ENCODE measurements around the gene ADAMTS17.

The ADAMTS17 gene

DNA sequence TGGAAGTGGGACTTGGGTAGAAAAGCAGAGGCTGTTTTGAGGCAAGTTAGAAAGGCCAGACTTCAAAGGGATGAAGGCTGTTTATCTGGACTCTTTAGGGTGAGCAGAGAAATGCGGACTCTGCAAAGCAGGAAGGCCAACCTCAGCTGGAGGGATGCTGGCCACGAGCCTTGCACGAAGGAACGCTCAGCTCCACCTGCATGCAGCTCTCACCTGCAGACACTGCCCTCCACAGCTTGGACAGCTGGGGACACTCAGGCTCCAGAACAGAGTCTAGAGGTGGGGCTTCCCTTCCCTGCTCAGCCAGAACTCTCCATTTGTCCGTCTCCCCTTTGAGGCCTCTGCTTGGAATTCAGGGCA lies 229.7 kb downstream of the ADAMTS17 start:
- DNase-seq (ENCODE audit: low read depth, low spot score): no peak

GRCh38 chr15:100111125-100112060 lies 230.4 kb downstream of the ADAMTS17 start:
- DNase-seq (ENCODE audit: low read depth, low spot score): peak; percentile 80

GRCh38 chr15:100109486-100110035 lies 232.2 kb downstream of the ADAMTS17 start:
- no peak for DNase-seq (ENCODE audit: low read depth, low spot score)

GRCh38 chr15:100108846-100109245 lies 232.9 kb downstream of the ADAMTS17 start:
- DNase-seq (ENCODE audit: low read depth, low spot score): no peak

GRCh38 chr15:100108346-100108745 lies 233.4 kb downstream of the ADAMTS17 start:
- no peak for DNase-seq (ENCODE audit: low read depth, low spot score)

- DNase-seq (ENCODE audit: low read depth, low spot score): no peak
Measured at GRCh38 chr15:100107606-100108225, 234.1 kb downstream of the ADAMTS17 start.

GRCh38 chr15:100107151-100107550 lies 234.6 kb downstream of the ADAMTS17 start:
- DNase-seq (ENCODE audit: low read depth, low spot score): no peak

- peak; percentile 36 for DNase-seq (ENCODE audit: low read depth, low spot score)
Measured at GRCh38 chr15:100106732-100107131, 235.0 kb downstream of the ADAMTS17 start.

DNA sequence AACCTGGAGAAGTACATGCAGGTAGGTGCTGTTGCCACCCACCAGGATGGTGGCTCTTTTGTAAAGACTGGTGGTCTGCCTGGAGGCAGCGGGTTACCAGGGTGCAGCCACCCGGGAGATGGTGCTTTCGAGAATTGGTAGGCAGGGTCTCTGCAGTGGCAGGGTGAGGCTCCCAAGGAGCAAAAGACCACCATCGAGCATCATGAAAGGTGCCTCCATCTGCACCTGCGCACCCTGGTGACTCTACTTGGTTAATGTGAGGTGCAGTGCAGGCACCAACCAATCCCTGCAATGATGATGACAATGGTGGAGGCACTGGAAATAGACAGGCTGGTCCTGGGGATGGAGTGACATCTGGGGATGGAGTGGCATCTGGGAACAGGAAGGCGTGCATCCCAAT lies 236.7 kb downstream of the ADAMTS17 start:
- no peak for DNase-seq (ENCODE audit: low read depth, low spot score)

GRCh38 chr15:100104245-100104644 lies 237.5 kb downstream of the ADAMTS17 start:
- no peak for DNase-seq (ENCODE audit: low read depth, low spot score)

DNA sequence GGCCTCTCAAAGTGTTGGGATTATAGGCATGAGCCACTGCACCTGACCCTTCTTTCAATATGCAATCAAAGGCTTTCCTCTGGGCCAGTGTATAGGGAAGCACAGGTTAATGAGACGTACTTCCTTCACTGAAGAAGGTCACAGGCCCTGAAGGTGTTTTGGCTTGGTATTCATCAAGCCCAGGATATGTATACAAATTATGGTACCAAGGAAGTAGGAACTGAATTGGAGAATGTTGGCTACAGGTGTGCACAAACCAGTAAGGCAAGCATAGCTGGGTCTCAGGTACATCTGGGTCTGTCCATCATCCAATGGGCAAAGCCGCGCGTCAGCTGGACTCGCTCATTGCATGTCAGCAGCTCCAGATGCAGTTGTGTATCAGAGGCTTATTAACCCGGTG lies 237.9 kb downstream of the ADAMTS17 start:
- DNase-seq (ENCODE audit: low read depth, low spot score): no peak

GRCh38 chr15:100101426-100102089 lies 240.2 kb downstream of the ADAMTS17 start:
- no peak for DNase-seq (ENCODE audit: low read depth, low spot score)

DNA sequence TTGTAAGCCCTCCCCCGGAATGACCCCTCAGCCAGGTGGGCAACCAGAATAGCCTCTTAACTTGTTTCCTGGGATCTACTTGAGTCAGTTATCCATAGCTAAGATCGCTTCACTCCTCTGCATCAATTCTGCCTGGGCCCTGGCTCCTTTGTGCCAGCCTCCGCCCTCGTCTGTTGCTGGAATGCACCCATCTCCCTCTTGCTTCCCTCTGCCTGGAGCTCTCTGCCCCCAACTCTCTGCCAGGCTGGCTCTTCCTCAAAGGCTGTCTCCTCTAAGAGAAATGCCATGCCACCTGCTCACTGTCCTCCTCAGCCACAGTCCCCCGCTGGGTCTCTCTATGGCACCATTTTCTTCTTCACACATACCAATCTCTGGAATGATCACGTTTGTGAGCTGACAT lies 240.8 kb downstream of the ADAMTS17 start:
- DNase-seq (ENCODE audit: low read depth, low spot score): no peak

- no peak for DNase-seq (ENCODE audit: low read depth, low spot score)
Measured at GRCh38 chr15:100099976-100100375, 241.8 kb downstream of the ADAMTS17 start.

- DNase-seq (ENCODE audit: low read depth, low spot score): no peak
Measured at GRCh38 chr15:100098705-100099104, 243.1 kb downstream of the ADAMTS17 start.

DNA sequence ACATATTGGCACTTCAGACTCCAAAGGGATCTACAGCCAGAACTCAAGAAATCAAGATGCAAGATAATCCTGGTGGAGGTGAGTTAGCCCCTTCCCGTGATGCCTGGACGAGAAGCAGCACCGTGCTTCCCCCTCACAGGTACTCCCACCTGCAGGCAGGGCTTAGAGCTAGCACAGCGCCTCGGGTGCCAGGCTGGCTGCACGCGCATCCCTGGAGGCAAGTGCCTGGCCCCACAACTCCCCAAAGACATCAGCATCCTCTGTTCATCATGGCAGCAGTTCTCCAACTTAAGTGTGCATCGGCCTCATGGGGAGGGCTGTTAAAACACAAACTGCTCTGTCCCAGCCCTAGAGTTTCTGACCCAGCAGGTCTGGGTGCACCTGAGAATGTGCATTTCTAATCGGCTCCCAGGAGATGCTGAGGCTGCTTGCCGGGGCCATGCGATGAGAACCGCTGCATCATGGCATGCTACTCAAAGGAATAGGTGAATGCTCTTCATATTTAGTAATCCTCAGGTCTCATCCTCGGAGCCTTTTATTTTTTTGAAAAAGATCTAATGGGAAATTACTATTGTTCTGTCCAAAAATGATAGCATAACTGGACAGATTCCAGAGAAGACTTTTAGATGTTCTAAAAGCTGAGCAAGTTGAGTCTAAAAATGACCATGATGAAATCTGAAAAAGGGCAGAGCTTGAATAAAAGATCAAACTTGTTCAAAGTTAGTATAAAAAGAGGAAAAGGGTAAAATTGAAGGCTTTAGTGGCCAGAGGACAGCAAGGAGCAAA lies 244.2 kb downstream of the ADAMTS17 start:
- no peak for DNase-seq (ENCODE audit: low read depth, low spot score)

DNA sequence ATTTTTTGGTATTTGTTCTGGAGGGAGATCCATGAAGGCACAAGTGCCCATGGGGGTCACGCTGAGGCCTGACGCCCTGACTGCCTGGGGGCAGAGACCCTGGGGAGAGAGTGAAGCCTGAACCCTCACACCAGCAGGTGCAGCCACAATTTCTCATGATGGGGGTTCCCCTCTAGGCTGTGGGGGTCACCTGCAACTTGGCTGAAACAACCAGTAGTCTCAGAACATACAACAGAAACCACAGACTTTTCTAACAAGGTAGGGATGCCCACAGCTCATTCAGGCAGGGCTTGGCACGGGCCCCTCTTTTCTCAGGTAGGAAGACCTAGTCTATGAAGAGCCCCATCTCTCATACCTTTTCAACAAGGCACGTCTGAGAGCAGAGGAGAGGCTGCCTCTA lies 245.1 kb downstream of the ADAMTS17 start:
- no peak for DNase-seq (ENCODE audit: low read depth, low spot score)

DNA sequence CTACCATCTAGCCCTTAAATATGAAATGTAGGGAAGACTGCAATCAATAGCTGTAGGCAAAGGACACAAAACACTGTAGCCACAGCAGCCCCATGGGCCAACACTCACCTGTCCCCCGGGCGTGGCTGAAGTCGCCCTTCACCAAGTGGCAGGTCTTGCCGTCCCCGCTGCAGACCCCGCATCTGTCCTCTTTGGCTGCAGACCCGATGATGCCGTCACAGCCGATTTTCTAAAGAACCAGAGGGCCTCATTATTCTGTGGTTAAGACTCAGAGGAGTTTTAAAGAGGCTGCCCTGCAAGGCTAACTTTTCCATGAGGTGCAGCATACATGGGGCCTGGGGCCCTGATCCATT lies 245.6 kb downstream of the ADAMTS17 start:
- peak; percentile 37 for DNase-seq (ENCODE audit: low read depth, low spot score)

DNA sequence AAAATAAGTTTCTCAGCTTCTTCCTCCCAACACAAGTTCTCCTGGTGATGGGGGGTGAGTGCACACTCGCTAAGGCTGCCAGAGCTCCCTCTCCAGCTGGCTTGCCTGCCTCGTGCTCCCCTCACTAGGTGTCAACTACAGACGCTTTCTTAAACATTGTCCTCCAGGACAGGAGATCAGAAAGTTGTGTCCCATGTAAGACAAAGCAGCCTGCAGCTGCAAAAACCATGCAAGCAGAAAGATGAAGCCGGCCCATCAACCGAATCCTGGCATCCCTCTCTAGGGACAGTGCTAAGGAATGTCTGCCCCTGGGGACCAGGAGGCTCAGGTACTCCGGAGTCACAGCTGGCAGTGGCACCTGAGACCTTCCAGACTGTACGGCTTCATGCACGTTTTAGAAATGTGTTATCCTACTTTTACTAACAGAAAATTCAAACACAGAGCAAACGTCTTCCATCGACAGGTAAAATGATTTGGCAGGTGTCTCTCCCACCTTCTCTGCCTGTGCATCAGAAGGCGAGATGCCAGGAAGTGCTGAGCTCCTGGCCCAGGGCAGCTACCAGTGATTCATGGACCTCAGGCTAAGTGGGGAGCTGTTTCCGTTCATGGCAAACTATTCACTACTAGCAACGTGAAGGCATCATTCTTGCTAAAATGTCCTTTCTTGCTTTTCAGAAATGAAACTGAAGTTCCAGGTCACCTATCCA lies 246.1 kb downstream of the ADAMTS17 start:
- peak; percentile 41 for DNase-seq (ENCODE audit: low read depth, low spot score)

DNA sequence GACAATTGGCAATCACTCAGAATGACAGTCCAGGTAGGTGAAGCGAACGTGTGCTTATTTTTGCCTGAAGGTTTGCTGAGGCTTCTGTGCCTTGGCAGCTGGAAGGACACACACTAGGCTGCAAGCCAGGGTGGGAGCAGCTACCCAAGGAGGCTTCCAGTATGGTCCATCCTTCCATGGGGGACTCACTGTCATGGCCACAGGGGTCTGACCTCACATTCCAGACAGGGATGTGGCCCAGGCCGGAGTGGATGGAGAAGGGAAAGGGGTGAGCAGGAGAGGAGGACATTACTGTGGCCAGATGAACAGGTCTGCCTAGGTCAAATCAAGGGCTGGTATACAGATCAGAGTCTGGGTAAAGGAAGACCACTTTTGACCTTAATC lies 247.7 kb downstream of the ADAMTS17 start:
- peak; percentile 39 for DNase-seq (ENCODE audit: low read depth, low spot score)
